ENCODE measurements around the gene FOXO1. TPM values are rescaled to one million over a fixed set of nuclear protein-coding genes. Genes with fewer than 3 reads are reported as not detected.
A peak's percentile ranks its signal among the peaks of the same experiment; 100 is the strongest.

The FOXO1 gene
- total RNA-seq, 2 donors from 2014 or later, result 20.1 to 29.7 TPM

- Histone ChIP-seq H3K4me1 (ENCODE audit: control insufficient read depth, insufficient read depth, low read length) (peaks cover 13% of the 10 kb centered on the region), H3K27me3 (ENCODE audit: control insufficient read depth, insufficient read depth, low read length, poor library complexity, severe bottlenecking) (no peaks in the 10 kb centered on the region), H3K9me3 (ENCODE audit: control insufficient read depth, low read length) (no peaks in the 10 kb centered on the region), H3K36me3 (ENCODE audit: control insufficient read depth, insufficient read depth, low read length) (no peaks in the 10 kb centered on the region), H3K27ac (ENCODE audit: low read depth, low read length) (no peak overlapping the region), H3K9ac (ENCODE audit: extremely low read depth, low read length, poor library complexity, severe bottlenecking) (peak overlapping the region; percentile 71), H3K4me3 (ENCODE audit: low read length) (peak overlapping the region; percentile 79)
- Mint-ChIP-seq H3K4me3 (peak overlapping the region; percentile 93), H3K9me3 (no peaks in the 10 kb centered on the region), H3K27me3 (ENCODE audit: insufficient read depth) (no peaks in the 10 kb centered on the region), H3K4me1 (peaks cover 35% of the 10 kb centered on the region), H3K27ac (peak overlapping the region; percentile 59), H3K36me3 (ENCODE audit: low read depth) (peaks cover 13% of the 10 kb centered on the region)
- 77 to 92% methylated on average over 5 to 9 of the region's 10 CpGs for WGBS, 2 experiments (ENCODE audit: insufficient coverage in 1 of 2, insufficient read length in 1 of 2)
- no peak for DNase-seq
- TF ChIP-seq CTCF (conservative IDR thresholded peaks at IDR 0.05), result no peak
Observed at GRCh38 chr13:40661875-40662665, 4.4 kb downstream of the FOXO1 start.

- Mint-ChIP-seq H3K4me3 (no peak overlapping the region), H3K9me3 (peaks cover 2% of the 10 kb centered on the region), H3K27me3 (ENCODE audit: insufficient read depth) (no peaks in the 10 kb centered on the region), H3K27ac (peak overlapping the region; percentile 89), H3K4me1 (peaks cover 35% of the 10 kb centered on the region), H3K36me3 (ENCODE audit: low read depth) (peaks cover 15% of the 10 kb centered on the region)
- no peak for TF ChIP-seq CTCF (conservative IDR thresholded peaks at IDR 0.05)
- no peak overlapping the region for H3K4me3 ChIP-seq (ENCODE audit: low read length)
- no peaks in the 10 kb centered on the region for H3K36me3 ChIP-seq (ENCODE audit: control insufficient read depth, insufficient read depth, low read length)
- WGBS, 2 experiments (ENCODE audit: insufficient coverage in 1 of 2, insufficient read length in 1 of 2), result 97 to 100% methylated on average over 3 to 5 of the region's 5 CpGs
- no peaks in the 10 kb centered on the region for H3K27me3 ChIP-seq (ENCODE audit: control insufficient read depth, insufficient read depth, low read length, poor library complexity, severe bottlenecking)
- no peak overlapping the region for H3K27ac ChIP-seq (ENCODE audit: low read depth, low read length)
- no peak overlapping the region for H3K9ac ChIP-seq (ENCODE audit: extremely low read depth, low read length, poor library complexity, severe bottlenecking)
- H3K9me3 ChIP-seq (ENCODE audit: control insufficient read depth, low read length), result no peaks in the 10 kb centered on the region
- peaks cover 13% of the 10 kb centered on the region for H3K4me1 ChIP-seq (ENCODE audit: control insufficient read depth, insufficient read depth, low read length)
- DNase-seq, result no peak
Observed at GRCh38 chr13:40660692-40661091, 5.7 kb downstream of the FOXO1 start.

- Mint-ChIP-seq H3K9me3 (peaks cover 2% of the 10 kb centered on the region), H3K27me3 (ENCODE audit: insufficient read depth) (no peaks in the 10 kb centered on the region), H3K4me1 (peaks cover 35% of the 10 kb centered on the region), H3K36me3 (ENCODE audit: low read depth) (peaks cover 15% of the 10 kb centered on the region), H3K4me3 (no peak overlapping the region), H3K27ac (peak overlapping the region; percentile 89)
- WGBS, 2 experiments (ENCODE audit: insufficient coverage in 1 of 2, insufficient read length in 1 of 2), result 74 to 75% methylated on average over 4 of the region's 4 CpGs
- H3K27me3 ChIP-seq (ENCODE audit: control insufficient read depth, insufficient read depth, low read length, poor library complexity, severe bottlenecking), result no peaks in the 10 kb centered on the region
- no peaks in the 10 kb centered on the region for H3K36me3 ChIP-seq (ENCODE audit: control insufficient read depth, insufficient read depth, low read length)
- no peak overlapping the region for H3K9ac ChIP-seq (ENCODE audit: extremely low read depth, low read length, poor library complexity, severe bottlenecking)
- H3K4me3 ChIP-seq (ENCODE audit: low read length), result peak overlapping the region; percentile 48
- no peak overlapping the region for H3K27ac ChIP-seq (ENCODE audit: low read depth, low read length)
- peaks cover 13% of the 10 kb centered on the region for H3K4me1 ChIP-seq (ENCODE audit: control insufficient read depth, insufficient read depth, low read length)
- no peak for TF ChIP-seq CTCF (conservative IDR thresholded peaks at IDR 0.05)
- no peaks in the 10 kb centered on the region for H3K9me3 ChIP-seq (ENCODE audit: control insufficient read depth, low read length)
- no peak for DNase-seq
Observed at GRCh38 chr13:40660141-40660664, 6.2 kb downstream of the FOXO1 start.
